ENCODE results near the gene CLCNKA. TPM values are rescaled to one million over a fixed set of nuclear protein-coding genes. Genes with fewer than 3 reads are reported as not detected.
A peak's percentile ranks its signal among the peaks of the same experiment; 100 is the strongest.

CLCNKA gene
- total RNA-seq, 1 donor from 2014 or later = 2.2 TPM

DNA sequence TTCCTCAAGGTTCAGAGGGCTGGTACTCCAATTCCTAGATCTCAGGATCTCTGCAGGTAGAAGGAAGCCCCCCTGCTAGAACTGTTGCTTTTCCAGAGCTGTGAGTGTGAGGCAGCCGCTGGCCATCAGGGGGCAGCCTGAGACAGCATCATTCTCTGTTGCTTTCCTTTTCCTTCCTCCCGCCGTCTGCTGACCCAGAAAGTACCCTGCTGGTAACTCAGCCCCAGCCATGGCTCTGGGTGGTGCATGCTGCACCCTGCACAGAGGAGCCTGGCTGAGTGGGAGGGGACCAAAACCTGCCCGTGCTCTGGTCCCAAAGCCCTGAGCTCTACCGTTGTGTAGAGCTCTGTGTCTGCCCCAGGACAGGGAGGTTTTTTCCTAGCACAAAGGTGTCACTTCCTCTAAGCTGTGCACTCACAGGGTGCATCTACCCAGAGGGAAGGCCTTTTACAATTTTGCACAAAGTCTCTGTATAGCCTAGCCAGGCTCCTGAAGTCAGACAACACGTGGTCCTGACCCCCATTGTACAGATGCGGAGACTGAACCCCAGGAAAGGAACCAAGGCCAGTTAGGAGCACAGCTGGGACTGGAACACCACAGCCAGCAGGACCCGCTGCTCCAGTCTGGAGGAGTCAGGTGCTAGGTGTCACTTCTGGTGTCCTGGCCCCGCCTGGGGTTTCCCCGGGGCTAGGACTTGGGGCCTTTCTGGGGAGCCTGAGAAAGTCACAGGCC is 57.3 kb downstream of the CLCNKA start:
- Mint-ChIP-seq H3K36me3 (ENCODE audit: insufficient read depth) (no peaks in the 10 kb centered on the region), H3K27ac (peak overlapping the region; percentile 63), H3K4me3 (ENCODE audit: low read depth) (no peak overlapping the region), H3K9me3 (ENCODE audit: low read depth) (no peaks in the 10 kb centered on the region), H3K4me1 (ENCODE audit: low read depth) (peaks cover 3% of the 10 kb centered on the region), H3K27me3 (peaks cover 10% of the 10 kb centered on the region)
- TF ChIP-seq, protein P1, sequence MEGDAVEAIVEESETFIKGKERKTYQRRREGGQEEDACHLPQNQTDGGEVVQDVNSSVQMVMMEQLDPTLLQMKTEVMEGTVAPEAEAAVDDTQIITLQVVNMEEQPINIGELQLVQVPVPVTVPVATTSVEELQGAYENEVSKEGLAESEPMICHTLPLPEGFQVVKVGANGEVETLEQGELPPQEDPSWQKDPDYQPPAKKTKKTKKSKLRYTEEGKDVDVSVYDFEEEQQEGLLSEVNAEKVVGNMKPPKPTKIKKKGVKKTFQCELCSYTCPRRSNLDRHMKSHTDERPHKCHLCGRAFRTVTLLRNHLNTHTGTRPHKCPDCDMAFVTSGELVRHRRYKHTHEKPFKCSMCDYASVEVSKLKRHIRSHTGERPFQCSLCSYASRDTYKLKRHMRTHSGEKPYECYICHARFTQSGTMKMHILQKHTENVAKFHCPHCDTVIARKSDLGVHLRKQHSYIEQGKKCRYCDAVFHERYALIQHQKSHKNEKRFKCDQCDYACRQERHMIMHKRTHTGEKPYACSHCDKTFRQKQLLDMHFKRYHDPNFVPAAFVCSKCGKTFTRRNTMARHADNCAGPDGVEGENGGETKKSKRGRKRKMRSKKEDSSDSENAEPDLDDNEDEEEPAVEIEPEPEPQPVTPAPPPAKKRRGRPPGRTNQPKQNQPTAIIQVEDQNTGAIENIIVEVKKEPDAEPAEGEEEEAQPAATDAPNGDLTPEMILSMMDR (IDR thresholded peaks at IDR 0.05; ENCODE audit: unreplicated experiment) = peak; percentile 92
- peak; percentile 76 for DNase-seq (ENCODE audit: low spot score, unreplicated experiment)

DNA sequence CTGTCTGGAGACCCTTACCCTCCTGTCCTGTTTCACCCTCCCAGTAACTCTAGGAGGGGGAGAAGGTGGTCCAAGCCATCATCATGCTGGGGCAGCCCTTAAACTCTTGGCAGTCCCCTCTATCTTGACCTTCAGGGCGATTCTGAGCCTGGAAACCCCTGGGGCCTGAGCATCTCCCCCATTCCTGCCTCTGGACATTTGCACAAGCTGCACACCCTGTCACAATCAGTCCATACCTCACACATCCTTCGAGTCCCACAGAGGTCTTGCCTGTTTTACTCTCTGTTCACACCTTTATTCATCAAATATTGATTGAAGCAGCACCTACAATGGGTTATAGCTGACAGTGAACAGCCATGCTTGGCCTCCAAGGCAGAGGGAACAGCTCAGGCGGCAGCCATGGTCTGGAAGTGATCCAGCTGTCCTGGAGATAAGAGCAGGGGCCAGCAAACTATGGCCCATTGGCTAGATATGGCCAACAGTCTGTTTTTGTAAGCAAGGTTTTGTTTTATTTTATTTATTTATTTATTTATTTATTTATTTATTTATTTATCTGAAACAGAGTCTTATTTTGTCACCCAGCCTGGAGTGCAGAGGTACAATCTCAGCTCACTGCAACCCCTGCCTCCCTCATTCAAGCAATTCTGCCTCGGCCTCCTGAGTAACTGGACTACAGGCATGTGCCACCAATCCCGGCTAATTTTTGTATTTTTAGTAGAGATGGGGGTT is 58.8 kb downstream of the CLCNKA start:
- H3K4me1 Mint-ChIP-seq (ENCODE audit: low read depth) = peaks cover 2% of the 10 kb centered on the region
- DNase-seq (ENCODE audit: low spot score, unreplicated experiment) = no peak
- H3K36me3 Mint-ChIP-seq (ENCODE audit: insufficient read depth) = no peaks in the 10 kb centered on the region
- H3K4me3 Mint-ChIP-seq (ENCODE audit: low read depth) = no peak overlapping the region
- no peak overlapping the region for H3K27ac Mint-ChIP-seq
- H3K27me3 Mint-ChIP-seq = peaks cover 5% of the 10 kb centered on the region
- H3K9me3 Mint-ChIP-seq (ENCODE audit: low read depth) = no peaks in the 10 kb centered on the region
- TF ChIP-seq, protein P1 (IDR thresholded peaks at IDR 0.05; ENCODE audit: unreplicated experiment) = no peak

DNA sequence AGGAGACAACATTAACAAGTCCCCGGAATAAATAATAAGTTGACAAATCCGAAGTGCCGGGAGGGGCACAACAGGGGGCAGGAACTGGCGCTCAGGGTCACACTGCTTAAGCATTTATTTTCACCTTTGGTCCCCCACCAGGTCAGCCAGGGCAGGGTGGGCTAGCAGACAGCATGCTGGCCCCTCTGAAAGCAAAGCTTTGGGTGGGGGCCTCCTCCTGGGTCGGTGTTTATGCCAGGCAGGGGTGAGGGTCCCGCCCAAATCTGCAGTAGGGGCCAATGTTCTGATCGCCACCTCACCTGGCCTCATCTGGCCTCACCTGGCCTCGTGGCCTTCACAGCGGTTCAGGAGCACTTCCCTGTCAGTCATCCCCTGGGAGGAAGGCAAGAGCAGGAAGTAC is 59.8 kb downstream of the CLCNKA start:
- no peaks in the 10 kb centered on the region for H3K27me3 Mint-ChIP-seq
- H3K4me1 Mint-ChIP-seq (ENCODE audit: low read depth) = peaks cover 2% of the 10 kb centered on the region
- H3K9me3 Mint-ChIP-seq (ENCODE audit: low read depth) = no peaks in the 10 kb centered on the region
- TF ChIP-seq, protein P1 (IDR thresholded peaks at IDR 0.05; ENCODE audit: unreplicated experiment) = no peak
- H3K27ac Mint-ChIP-seq = no peak overlapping the region
- H3K4me3 Mint-ChIP-seq (ENCODE audit: low read depth) = no peak overlapping the region
- DNase-seq (ENCODE audit: low spot score, unreplicated experiment) = no peak
- no peaks in the 10 kb centered on the region for H3K36me3 Mint-ChIP-seq (ENCODE audit: insufficient read depth)

DNA sequence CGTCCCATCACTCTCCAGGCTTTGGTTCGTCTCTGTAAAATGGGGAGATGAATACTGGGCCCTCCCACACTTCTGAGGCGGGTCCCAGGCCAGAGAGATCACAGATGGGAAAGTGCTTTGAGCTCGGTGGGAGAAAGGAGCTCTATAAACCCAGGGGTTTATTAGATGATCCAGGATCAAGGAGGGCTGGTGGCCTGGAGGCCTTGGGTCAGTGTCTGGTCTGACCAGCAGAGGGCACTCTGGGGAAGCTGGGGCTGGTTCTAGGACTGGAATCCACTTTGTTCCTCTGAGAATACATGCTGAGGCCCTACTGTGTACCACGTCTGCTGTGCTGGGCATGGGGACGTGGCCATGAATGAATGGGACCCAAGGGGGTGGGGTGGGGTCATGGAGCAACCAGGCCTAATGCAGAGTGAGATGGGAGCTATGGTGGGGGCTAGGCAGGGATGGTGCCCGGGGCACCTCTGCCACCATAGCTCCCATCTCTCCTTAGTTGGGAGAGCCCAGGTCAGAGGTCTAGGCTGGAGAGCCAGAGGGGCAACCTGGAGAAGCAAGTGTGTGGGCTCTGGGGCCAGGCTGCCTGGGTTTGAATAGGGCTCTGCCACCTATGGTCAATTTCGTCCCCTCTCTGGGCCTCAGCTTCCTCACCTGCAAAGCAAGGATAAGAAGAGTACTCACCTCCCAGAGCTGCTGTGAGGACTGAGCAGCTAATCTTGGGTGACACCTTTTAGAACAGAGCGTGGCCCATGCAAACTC is 60.6 kb downstream of the CLCNKA start:
- Mint-ChIP-seq H3K27me3 (no peaks in the 10 kb centered on the region), H3K27ac (peak overlapping the region; percentile 59), H3K4me3 (ENCODE audit: low read depth) (no peak overlapping the region), H3K4me1 (ENCODE audit: low read depth) (peaks cover 2% of the 10 kb centered on the region), H3K9me3 (ENCODE audit: low read depth) (no peaks in the 10 kb centered on the region), H3K36me3 (ENCODE audit: insufficient read depth) (no peaks in the 10 kb centered on the region)
- TF ChIP-seq, protein P1 (IDR thresholded peaks at IDR 0.05; ENCODE audit: unreplicated experiment) = peak; percentile 79
- peak; percentile 63 for DNase-seq (ENCODE audit: low spot score, unreplicated experiment)

DNA sequence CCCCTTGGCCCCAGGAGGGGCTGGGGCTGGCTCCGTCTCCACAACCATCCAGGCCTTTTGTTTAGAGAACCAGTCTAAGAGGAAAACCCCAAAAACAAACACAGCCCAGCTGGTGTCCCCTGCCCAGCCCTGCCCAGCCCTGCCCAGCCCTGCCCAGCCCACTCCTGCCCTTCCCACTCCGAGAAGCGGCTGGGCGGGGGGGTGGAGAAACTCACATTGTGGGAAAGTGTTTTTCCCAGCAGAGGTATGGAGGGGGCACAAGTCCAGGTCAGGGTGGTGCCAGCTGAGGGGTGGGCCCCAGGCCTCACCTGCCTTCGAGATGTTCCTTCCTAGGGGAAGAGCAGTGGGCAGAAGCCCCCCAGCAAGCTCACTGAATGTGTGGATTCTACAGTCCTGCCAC is 61.6 kb downstream of the CLCNKA start:
- Mint-ChIP-seq H3K4me3 (ENCODE audit: low read depth) (no peak overlapping the region), H3K9me3 (ENCODE audit: low read depth) (no peaks in the 10 kb centered on the region), H3K27ac (no peak overlapping the region), H3K36me3 (ENCODE audit: insufficient read depth) (no peaks in the 10 kb centered on the region), H3K27me3 (no peaks in the 10 kb centered on the region), H3K4me1 (ENCODE audit: low read depth) (peaks cover 2% of the 10 kb centered on the region)
- DNase-seq (ENCODE audit: low spot score, unreplicated experiment) = no peak
- TF ChIP-seq, protein P1 (IDR thresholded peaks at IDR 0.05; ENCODE audit: unreplicated experiment) = no peak

Measured in progenitor cell of endocrine pancreas (in vitro differentiated cells).